Stomach (tissue), 9 donors: ENCODE data around the gene PPP1R12A. TPM values are rescaled to one million over a fixed set of nuclear protein-coding genes. Genes with fewer than 3 reads are reported as not detected.
"Not testable (repeated sequence)": the region's sequence is repeated elsewhere in the genome, so short reads cannot be mapped to it uniquely, and the experiment has no call there.

Source experiments
- DNase-seq, 2 donors: peaks; one replicate each; pipeline versions ENCODE4 v3.0.0 to v3.0.0-alpha.2; 2013 to 2019
- H3K27ac ChIP-seq, 5 donors: fragments of 200-600 bp in 4 of 5; sonication (generic) in 4 of 5; one replicate each; pipeline ENCODE4 v1.5.1; 2013 to 2019; ENCODE audit warnings: mild to moderate bottlenecking in 1 of 5, moderate library complexity in 1 of 5
- H3K27me3 ChIP-seq, 3 donors: fragments of 200-600 bp; sonication (generic); one replicate each; pipeline ENCODE4 v1.5.1; 2017 to 2019; ENCODE audit warnings: mixed run types in 1 of 3
- H3K36me3 ChIP-seq, 4 donors: fragments of 200-600 bp; sonication (generic); 1 replicate in 3 of 4; 2 replicates in 1 of 4; pipeline ENCODE4 v1.5.1; 2016 to 2019
- H3K4me1 ChIP-seq, 4 donors: fragments of 200-600 bp; sonication (generic); one replicate each; pipeline ENCODE4 v1.5.1; 2016 to 2019
- H3K4me3 ChIP-seq, 4 donors: fragments of 200-600 bp; sonication (generic) in 3 of 4; one replicate each; pipeline ENCODE4 v1.5.1; 2016 to 2019; ENCODE audit warnings: mild to moderate bottlenecking in 1 of 4
- H3K9me3 ChIP-seq, 4 donors: fragments of 200-600 bp; sonication (generic); one replicate each; pipeline ENCODE4 v1.5.1; 2016 to 2019
- EP300 ChIP-seq: sonication (generic); formaldehyde crosslinking; IDR thresholded peaks from one replicate; pipeline ENCODE4 v1.6.1; 2017; ENCODE audit warnings: antibody characterized with exemption
- POLR2A ChIP-seq, 4 donors: fragments of 450-650 bp; IDR thresholded peaks; one replicate each; pipeline ENCODE4 v1.6.1; 2016; ENCODE audit warnings: antibody characterized with exemption in 4 of 4, control low read depth in 2 of 4, mild to moderate bottlenecking in 1 of 4, moderate library complexity in 1 of 4
- POLR2AphosphoS5 ChIP-seq, 3 donors: sonication (generic); formaldehyde crosslinking; IDR thresholded peaks; one replicate each; pipeline ENCODE4 v1.6.1; 2016; ENCODE audit warnings: antibody characterized with exemption in 3 of 3
- WGBS, 5 donors: extraction: QIAGEN DNeasy Blood & Tissue Kit in 3 of 5; methylation state at CpG; one replicate each; pipeline versions ENCODE4 v1.1.5 to v1.1.7; 2013 to 2018; 5-methylcytosine and 5-hydroxymethylcytosine counted together
- intact Hi-C: fragments of 100-400 bp; cut with DNase I; formaldehyde crosslinking; loops from one replicate; pipeline ENCODE4 v1.15.1; 2023; ENCODE audit warnings: low total_unique reads
- polyA plus RNA-seq, 3 donors: library from polyadenylated mRNA; stranded (reverse); fragments of 200-250 nt; gene quantifications; one replicate each; pipeline ENCODE4 v1.2.3, GENCODE V29; 2013
- total RNA-seq, 5 donors: library from RNA; depleted of rRNA; stranded (reverse); fragments of >200 nt; gene quantifications; one replicate each; pipeline versions ENCODE4 v1.1.0 to v1.2.3, GENCODE V29; 2014 to 2016
- TF ChIP-seq, protein P1 (sequence below), 7 experiments: fragments of 450-650 bp in 4 of 7; fragments of 200-600 bp in 3 of 7; sonication (generic) in 3 of 7; IDR thresholded peaks; one replicate each; pipeline ENCODE4 v1.5.1; 2016 to 2019; ENCODE audit warnings: antibody characterized with exemption in 7 of 7, control low read depth in 2 of 7, mild to moderate bottlenecking in 1 of 7
- donor health status: healthy with polysubstance abuse.
- donor health status: Bipolar disorder and iron deficiency.
- donor health status: healthy.

Gene PPP1R12A
- total and polyA plus RNA-seq, 8 donors: 7.5 to 425 (median 112) TPM

DNA sequence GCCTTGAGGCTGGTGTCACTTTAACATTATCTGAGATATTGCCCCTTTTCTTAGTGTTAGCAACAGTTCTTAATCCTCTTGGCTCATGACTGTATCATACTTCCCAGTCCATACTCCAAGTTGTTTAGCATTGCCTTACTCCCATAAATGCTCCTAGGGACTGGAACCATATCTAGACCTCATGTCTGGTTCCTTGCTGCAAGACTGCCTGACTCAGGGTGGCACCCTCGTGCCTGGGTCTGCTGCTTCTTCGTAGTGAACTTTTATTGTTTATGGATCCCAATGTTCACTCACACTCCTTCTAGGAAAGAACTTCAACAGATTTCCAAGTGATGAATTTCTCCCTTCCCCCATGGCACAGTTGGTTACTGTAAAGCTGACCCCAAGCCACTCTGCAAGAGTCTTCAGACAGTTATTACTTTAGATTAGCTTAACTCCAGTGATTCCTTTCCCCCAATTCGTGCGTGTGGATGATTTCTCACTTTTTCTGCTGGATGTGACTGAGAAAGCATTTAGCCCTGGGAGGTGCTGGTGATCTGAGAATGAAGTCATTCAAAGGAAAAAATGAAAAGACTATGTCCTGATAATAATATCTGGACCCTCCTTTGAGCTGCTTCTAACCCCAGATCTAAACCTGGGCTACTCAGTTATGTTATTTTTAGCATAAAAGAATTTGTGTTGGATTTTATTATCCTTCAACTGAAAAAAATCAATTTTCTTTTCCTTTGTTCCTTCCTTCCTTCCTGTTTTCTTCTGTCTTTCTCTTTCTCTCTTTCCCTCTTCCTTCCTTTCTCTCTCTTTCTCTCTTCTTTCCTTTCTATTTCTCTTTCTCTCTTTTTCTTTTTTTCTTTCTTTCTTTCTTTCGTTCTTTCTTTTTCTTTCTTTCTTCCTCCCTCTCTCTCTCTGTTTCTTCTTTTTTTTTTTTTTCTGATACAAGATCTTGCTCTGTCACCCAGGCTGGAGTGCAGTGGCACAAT, 47.5 kb upstream of the PPP1R12A start:
- no peak overlapping the region for H3K4me3 ChIP-seq
- intact Hi-C loops: no loop called here
- no peaks in the 10 kb centered on the region for H3K9me3 ChIP-seq
- no peak for DNase-seq
- 49 to 69% (median 58%) methylated on average over 5 of the region's 5 CpGs for WGBS, 5 donors
- no peaks in the 10 kb centered on the region for H3K36me3 ChIP-seq
- peaks cover 0 to 16% (median 5%) of the 10 kb centered on the region in 4 donors for H3K4me1 ChIP-seq
- no peak for TF ChIP-seq POLR2AphosphoS5 (IDR thresholded peaks at IDR 0.05)
- no peaks in the 10 kb centered on the region for H3K27me3 ChIP-seq
- H3K27ac ChIP-seq: no peak overlapping the region

DNA sequence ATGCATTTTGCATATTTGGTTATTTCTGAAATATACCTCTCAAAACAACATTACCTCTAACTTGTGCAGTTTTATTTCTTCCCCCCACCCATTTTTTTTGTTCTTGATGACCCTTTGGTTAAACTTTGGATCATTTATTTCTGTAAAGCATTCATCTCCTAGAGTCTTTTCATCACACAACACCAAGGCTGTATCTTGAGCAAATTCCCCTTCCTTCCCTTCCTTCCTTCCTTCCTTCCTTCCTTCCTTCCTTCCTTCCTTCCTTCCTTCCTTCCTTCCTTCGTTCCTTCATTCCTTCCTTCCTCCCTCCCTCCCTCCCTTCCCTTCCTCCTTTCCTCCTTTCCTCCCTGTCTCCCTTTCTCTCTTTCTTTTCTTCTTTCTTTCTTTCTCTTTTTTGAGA, 43.8 kb upstream of the PPP1R12A start:
- no peak for DNase-seq
- Histone ChIP-seq H3K27me3 (no peaks in the 10 kb centered on the region), H3K4me3 (no peak overlapping the region), H3K36me3 (no peaks in the 10 kb centered on the region), H3K4me1 (peaks cover 0 to 11% (median 3%) of the 10 kb centered on the region in 4 donors), H3K27ac (no peak overlapping the region), H3K9me3 (no peaks in the 10 kb centered on the region)
- no peak for TF ChIP-seq EP300
- TF ChIP-seq, protein P1, sequence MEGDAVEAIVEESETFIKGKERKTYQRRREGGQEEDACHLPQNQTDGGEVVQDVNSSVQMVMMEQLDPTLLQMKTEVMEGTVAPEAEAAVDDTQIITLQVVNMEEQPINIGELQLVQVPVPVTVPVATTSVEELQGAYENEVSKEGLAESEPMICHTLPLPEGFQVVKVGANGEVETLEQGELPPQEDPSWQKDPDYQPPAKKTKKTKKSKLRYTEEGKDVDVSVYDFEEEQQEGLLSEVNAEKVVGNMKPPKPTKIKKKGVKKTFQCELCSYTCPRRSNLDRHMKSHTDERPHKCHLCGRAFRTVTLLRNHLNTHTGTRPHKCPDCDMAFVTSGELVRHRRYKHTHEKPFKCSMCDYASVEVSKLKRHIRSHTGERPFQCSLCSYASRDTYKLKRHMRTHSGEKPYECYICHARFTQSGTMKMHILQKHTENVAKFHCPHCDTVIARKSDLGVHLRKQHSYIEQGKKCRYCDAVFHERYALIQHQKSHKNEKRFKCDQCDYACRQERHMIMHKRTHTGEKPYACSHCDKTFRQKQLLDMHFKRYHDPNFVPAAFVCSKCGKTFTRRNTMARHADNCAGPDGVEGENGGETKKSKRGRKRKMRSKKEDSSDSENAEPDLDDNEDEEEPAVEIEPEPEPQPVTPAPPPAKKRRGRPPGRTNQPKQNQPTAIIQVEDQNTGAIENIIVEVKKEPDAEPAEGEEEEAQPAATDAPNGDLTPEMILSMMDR (IDR thresholded peaks at IDR 0.05): no peak
- TF ChIP-seq POLR2AphosphoS5 (IDR thresholded peaks at IDR 0.05): no peak
- TF ChIP-seq POLR2A (IDR thresholded peaks at IDR 0.05): no peak
- 50 to 67% (median 50%) methylated on average over 1 of the region's 1 CpG for WGBS, 5 donors
- intact Hi-C loops: no loop called here

DNA sequence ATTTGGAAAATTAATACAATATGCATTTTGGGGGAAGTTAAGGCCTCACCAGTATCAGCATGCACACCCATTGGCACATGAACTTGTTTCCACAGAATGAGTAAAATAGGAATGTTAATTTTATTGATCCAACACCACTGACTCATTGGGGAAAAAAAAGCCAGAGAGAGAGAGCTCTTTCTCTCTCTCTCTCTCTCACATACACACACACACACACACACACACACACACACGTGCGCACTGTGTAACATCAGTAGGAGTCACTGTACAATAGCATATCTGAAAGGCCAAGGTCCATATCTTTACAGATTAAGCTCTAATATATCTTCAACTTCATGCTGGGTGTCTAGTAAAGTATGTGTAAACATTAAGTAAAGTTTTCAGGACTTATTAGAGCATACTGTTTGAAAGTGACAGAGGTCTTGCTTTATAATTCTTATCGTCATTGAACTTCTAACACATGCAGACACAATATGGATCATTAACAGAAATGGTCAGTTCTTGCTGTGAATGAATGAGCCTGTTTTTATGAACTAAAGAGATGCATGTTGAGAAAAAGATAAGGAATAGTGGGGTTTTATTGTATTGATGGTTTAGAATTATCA, 43.1 kb upstream of the PPP1R12A start:
- H3K36me3 ChIP-seq, intact Hi-C loops, H3K9me3 ChIP-seq, H3K4me3 ChIP-seq, H3K27ac ChIP-seq, H3K27me3 ChIP-seq: not testable (repeated sequence)
- peak in 1 of 2 donors; percentile 25 for DNase-seq
- 39 to 60% (median 49%) methylated on average over 1 to 3 of the region's 3 CpGs for WGBS, 5 donors
- peaks cover 0 to 11% (median 0%) of the 10 kb centered on the region in 4 donors for H3K4me1 ChIP-seq

DNA sequence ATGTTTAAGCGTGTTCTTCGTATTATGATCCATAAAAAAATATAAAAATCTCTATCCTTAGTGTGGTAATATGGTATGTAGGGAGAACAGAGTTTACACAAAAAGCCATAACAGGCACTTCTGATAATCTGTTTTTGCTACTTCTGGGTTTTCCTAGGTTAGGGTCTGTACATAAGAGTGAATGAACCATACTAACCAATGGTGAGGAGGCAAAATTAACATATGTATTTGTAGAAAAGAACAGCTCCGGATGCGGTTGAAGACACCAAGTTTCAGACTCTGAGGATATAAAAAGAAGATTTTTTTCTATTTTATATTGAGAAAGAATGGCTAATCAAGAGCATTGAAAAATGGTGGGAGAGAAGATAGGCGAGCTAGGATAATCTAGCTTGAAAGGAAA, 40.2 kb upstream of the PPP1R12A start:
- H3K4me3 ChIP-seq: no peak overlapping the region
- DNase-seq: no peak
- H3K36me3 ChIP-seq: no peaks in the 10 kb centered on the region
- TF ChIP-seq, protein P1 (IDR thresholded peaks at IDR 0.05): no peak
- TF ChIP-seq EP300 (no peak), POLR2A (IDR thresholded peaks at IDR 0.05) (no peak), POLR2AphosphoS5 (IDR thresholded peaks at IDR 0.05) (no peak)
- H3K27me3 ChIP-seq: no peaks in the 10 kb centered on the region
- peaks cover 0 to 7% (median 0%) of the 10 kb centered on the region in 4 donors for H3K4me1 ChIP-seq
- 84 to 93% (median 86%) methylated on average over 5 of the region's 5 CpGs for WGBS, 5 donors
- intact Hi-C loops: no loop called here
- H3K9me3 ChIP-seq: no peaks in the 10 kb centered on the region
- no peak overlapping the region for H3K27ac ChIP-seq

DNA sequence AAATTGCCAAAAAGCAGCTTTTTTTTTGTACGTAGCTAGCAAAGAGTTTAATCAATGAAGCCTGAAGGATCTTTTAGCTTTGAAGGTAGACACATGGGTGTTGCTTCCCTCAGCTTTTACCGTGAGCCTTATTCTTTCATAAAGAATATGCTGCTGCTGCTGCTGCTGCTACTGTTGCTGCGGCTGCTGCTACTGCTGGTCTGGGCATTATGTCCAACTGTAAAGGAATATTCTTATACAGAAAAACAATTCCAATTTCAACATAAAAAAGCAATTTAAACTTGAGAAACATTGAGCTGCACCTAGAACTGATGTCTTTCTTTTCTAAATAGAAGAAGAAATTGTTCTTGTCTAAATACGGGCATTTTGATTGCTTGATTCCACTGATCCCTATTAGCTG, 38.9 kb upstream of the PPP1R12A start:
- peak overlapping the region in 2 of 5 donors; percentile 11 to 41 for H3K27ac ChIP-seq
- H3K9me3 ChIP-seq: no peaks in the 10 kb centered on the region
- no peaks in the 10 kb centered on the region for H3K36me3 ChIP-seq
- intact Hi-C loops: no loop called here
- TF ChIP-seq POLR2A (IDR thresholded peaks at IDR 0.05) (no peak), POLR2AphosphoS5 (IDR thresholded peaks at IDR 0.05) (no peak), EP300 (no peak)
- TF ChIP-seq, protein P1 (IDR thresholded peaks at IDR 0.05): no peak
- 67 to 86% (median 82%) methylated on average over 4 of the region's 4 CpGs for WGBS, 5 donors
- H3K27me3 ChIP-seq: no peaks in the 10 kb centered on the region
- H3K4me1 ChIP-seq: peaks cover 0 to 7% (median 0%) of the 10 kb centered on the region in 4 donors
- DNase-seq: no peak
- H3K4me3 ChIP-seq: no peak overlapping the region
